Keratinocyte (primary cell): ENCODE data around the gene CPLANE2. TPM values are rescaled to one million over a fixed set of nuclear protein-coding genes. Genes with fewer than 3 reads are reported as not detected.

ENCODE experiments used
- DNase-seq: peaks from one replicate; pipeline ENCODE4 v3.0.0-alpha.2; 2011; ENCODE audit warnings: low read depth, missing footprints, low spot score
- FAIRE-seq: peaks from 2 replicates; lab custom pipeline; 2011; peaks lifted over from hg19 to GRCh38; lab: Jason Lieb, UNC
- H2AFZ ChIP-seq: 2 replicates; pipeline ENCODE4 v1.6.0; 2012; ENCODE audit warnings: low read length, control low read depth, inconsistent platforms; ENCODE audit not compliant: control insufficient read depth
- H3K27ac ChIP-seq: 2 replicates; pipeline ENCODE4 v1.5.1; 2011; ENCODE audit warnings: low read length; ENCODE audit not compliant: control insufficient read depth, insufficient read depth
- H3K27me3 ChIP-seq: 3 replicates; pipeline ENCODE4 v1.6.0; 2011; ENCODE audit warnings: low read length; ENCODE audit not compliant: control insufficient read depth, insufficient read depth; ENCODE audit errors: extremely low read depth
- H3K36me3 ChIP-seq, 2 experiments: 2 replicates in 1 of 2; 3 replicates in 1 of 2; pipeline ENCODE4 v1.5.1; 2011; ENCODE audit warnings: low read length in 2 of 2, mild to moderate bottlenecking in 1 of 2; ENCODE audit not compliant: control insufficient read depth in 2 of 2, insufficient read depth in 2 of 2; ENCODE audit errors: extremely low read depth in 1 of 2
- H3K4me1 ChIP-seq: 3 replicates; pipeline ENCODE4 v1.5.1; 2011; ENCODE audit warnings: low read length; ENCODE audit not compliant: control insufficient read depth, insufficient read depth; ENCODE audit errors: extremely low read depth
- H3K4me2 ChIP-seq: 3 replicates; pipeline ENCODE4 v1.6.0; 2011; ENCODE audit warnings: low read depth, low read length; ENCODE audit not compliant: control insufficient read depth, insufficient read depth; ENCODE audit errors: extremely low read depth
- H3K4me3 ChIP-seq, 3 experiments: fragments of 200-600 bp in 1 of 3; sonication (generic) in 1 of 3; 2 replicates in 2 of 3; 3 replicates in 1 of 3; pipeline ENCODE4 v1.5.1; 2011 to 2016; ENCODE audit warnings: low read length in 3 of 3, mild to moderate bottlenecking in 3 of 3, control low read depth in 2 of 3, inconsistent platforms in 1 of 3, low read depth in 1 of 3, mixed read lengths in 1 of 3, mixed run types in 1 of 3, moderate library complexity in 1 of 3; ENCODE audit not compliant: control insufficient read depth in 2 of 3, insufficient read depth in 2 of 3; ENCODE audit errors: extremely low read depth in 1 of 3
- H3K79me2 ChIP-seq: 2 replicates; pipeline ENCODE4 v1.6.0; 2012; ENCODE audit warnings: low read length; ENCODE audit not compliant: control insufficient read depth, insufficient read depth
- H3K9ac ChIP-seq: 3 replicates; pipeline ENCODE4 v1.6.0; 2011; ENCODE audit warnings: low read length; ENCODE audit not compliant: control insufficient read depth, insufficient read depth; ENCODE audit errors: extremely low read depth
- H3K9me1 ChIP-seq: 3 replicates; pipeline ENCODE4 v1.6.0; 2011; ENCODE audit warnings: low read length; ENCODE audit not compliant: control insufficient read depth, insufficient read depth; ENCODE audit errors: extremely low read depth
- H3K9me3 ChIP-seq: 2 replicates; pipeline ENCODE4 v1.5.1; 2012; ENCODE audit warnings: low read depth, low read length; ENCODE audit not compliant: control insufficient read depth
- H4K20me1 ChIP-seq: 3 replicates; pipeline ENCODE4 v1.6.0; 2011; ENCODE audit warnings: low read length; ENCODE audit not compliant: control insufficient read depth, insufficient read depth; ENCODE audit errors: extremely low read depth
- EZH2 ChIP-seq: IDR thresholded peaks from one replicate; pipeline ENCODE4 v1.6.1; 2012; ENCODE audit warnings: inconsistent platforms, mild to moderate bottlenecking, low read length, moderate library complexity
- dilution Hi-C: fragments of 300-500 bp; cut with MboI; formaldehyde crosslinking; loops from one replicate; pipeline ENCODE4 v1.7.0; 2020; ENCODE audit warnings: low sequenced_read_pairs; ENCODE audit not compliant: extremely low pct_ligation_motif_present
- polyA plus RNA-seq, 5 experiments: library from polyadenylated mRNA; depleted of rRNA in 3 of 5; stranded (reverse) in 3 of 5; stranded (forward) in 1 of 5; unstranded in 1 of 5; fragments of >200 nt; gene quantifications; 1 replicate in 1 of 5; 2 replicates in 3 of 5; 3 replicates in 1 of 5; pipeline versions ENCODE4 v1.2.1 to v1.2.3, GENCODE V29; 2011 to 2012; ENCODE audit warnings: missing spikeins in 2 of 5, low read depth in 1 of 5, low replicate concordance in 1 of 5
- TF ChIP-seq, protein P1 (sequence below), 3 experiments: IDR thresholded peaks in 1 of 3; conservative IDR thresholded peaks in 1 of 3; optimal IDR thresholded peaks in 1 of 3; 2 replicates in 2 of 3; 3 replicates in 1 of 3; pipeline versions ENCODE3 to v1.5.1; 2011; ENCODE audit warnings: low read length in 3 of 3, mild to moderate bottlenecking in 3 of 3, moderate library complexity in 2 of 3, control low read depth in 1 of 3, inconsistent platforms in 1 of 3; ENCODE audit not compliant: insufficient read depth in 2 of 3; ENCODE audit errors: extremely low read depth in 1 of 3

Gene CPLANE2
- polyA plus RNA-seq, 1 donor (not counting 4 experiments of a cell fraction or from before 2014, with no cell fraction given) = 2.5 TPM

DNA sequence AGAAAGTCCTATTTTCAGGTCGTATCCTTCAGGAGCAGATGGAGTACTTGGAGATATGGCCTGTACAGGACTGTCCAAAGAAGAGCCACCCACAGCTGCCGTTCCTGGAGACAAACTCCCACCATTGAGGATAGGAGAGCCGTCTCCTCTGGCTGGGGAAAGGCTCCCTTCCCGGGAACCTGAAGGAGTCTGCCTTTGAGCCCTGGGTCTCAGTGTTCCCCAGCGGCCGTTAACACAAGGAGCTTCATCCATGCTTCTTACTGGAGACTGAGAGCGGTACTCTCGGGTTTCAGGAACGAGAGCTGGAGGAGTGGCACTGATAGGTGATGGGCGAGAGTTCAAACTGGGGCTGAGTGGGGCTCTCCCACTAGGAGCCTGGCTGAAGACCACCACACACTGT, 14.4 kb upstream of the CPLANE2 start:
- Histone ChIP-seq H3K9me1 (peaks cover 3% of the 10 kb centered on the region), H3K4me3 (no peak overlapping the region), H3K9me3 (no peaks in the 10 kb centered on the region), H3K4me1 (peaks cover 15% of the 10 kb centered on the region), H4K20me1 (no peaks in the 10 kb centered on the region), H3K79me2 (no peaks in the 10 kb centered on the region), H3K27me3 (no peaks in the 10 kb centered on the region), H2AFZ (no peak overlapping the region), H3K9ac (no peak overlapping the region), H3K4me2 (no peak overlapping the region), H3K27ac (no peak overlapping the region), H3K36me3 (peaks cover 13 to 20% of the 10 kb centered on the region in 2 experiments)
- no peak for DNase-seq
- TF ChIP-seq, protein P1, sequence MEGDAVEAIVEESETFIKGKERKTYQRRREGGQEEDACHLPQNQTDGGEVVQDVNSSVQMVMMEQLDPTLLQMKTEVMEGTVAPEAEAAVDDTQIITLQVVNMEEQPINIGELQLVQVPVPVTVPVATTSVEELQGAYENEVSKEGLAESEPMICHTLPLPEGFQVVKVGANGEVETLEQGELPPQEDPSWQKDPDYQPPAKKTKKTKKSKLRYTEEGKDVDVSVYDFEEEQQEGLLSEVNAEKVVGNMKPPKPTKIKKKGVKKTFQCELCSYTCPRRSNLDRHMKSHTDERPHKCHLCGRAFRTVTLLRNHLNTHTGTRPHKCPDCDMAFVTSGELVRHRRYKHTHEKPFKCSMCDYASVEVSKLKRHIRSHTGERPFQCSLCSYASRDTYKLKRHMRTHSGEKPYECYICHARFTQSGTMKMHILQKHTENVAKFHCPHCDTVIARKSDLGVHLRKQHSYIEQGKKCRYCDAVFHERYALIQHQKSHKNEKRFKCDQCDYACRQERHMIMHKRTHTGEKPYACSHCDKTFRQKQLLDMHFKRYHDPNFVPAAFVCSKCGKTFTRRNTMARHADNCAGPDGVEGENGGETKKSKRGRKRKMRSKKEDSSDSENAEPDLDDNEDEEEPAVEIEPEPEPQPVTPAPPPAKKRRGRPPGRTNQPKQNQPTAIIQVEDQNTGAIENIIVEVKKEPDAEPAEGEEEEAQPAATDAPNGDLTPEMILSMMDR (optimal IDR thresholded peaks at IDR 0.05 in 1 of 3, IDR thresholded peaks at IDR 0.05 in 1 of 3, conservative IDR thresholded peaks at IDR 0.05 in 1 of 3; ENCODE audit: extremely low read depth in 1 of 3, insufficient read depth in 2 of 3, low read length in 3 of 3) = no peak
- no peak for TF ChIP-seq EZH2
- dilution Hi-C loops = no loop called here
- no peak for FAIRE-seq

DNA sequence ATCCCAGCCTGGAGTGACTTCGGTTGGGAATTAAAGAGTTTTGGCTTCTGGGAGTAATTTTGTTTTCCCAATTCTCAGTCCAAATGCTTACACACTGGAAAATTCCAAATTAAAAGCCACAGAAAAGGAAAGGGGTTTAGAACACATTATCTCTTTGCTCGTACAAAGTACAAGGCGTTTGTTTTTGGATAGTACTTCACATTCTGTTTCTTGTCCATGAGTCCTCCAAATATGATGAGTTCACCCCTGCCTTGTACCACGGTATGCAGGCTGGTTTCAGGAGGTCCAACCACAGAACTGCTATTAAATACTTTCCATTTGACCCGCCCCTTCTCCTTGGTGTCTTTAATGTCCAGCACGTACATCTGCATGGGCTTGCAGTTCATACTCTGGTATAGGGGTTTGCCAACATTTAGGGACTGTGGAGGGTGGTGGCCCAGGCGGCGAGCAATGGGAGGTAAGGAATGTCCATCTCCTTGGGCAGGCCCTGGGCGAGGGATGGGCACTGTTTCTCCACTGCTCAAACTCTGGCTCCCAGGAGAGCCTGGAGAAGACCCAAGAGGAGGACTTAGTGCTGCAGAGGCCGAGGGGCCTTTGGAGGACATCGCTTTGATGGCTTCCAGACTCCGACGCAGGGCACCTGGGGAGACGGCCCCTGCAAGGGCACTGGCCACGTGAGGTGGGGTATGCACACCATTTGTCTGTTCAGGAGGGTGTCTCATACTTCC, 13.7 kb upstream of the CPLANE2 start:
- dilution Hi-C loops = no loop called here

More for the DNA sequence above, 13.7 kb upstream of the CPLANE2 start:
- Histone ChIP-seq H3K27me3 (no peaks in the 10 kb centered on the region), H4K20me1 (no peaks in the 10 kb centered on the region), H3K79me2 (no peaks in the 10 kb centered on the region), H3K4me3 (no peak overlapping the region), H3K9ac (no peak overlapping the region), H3K9me1 (peaks cover 3% of the 10 kb centered on the region), H3K27ac (no peak overlapping the region), H3K4me2 (no peak overlapping the region), H3K4me1 (peaks cover 15% of the 10 kb centered on the region), H3K36me3 (peaks cover 14 to 20% of the 10 kb centered on the region in 2 experiments), H3K9me3 (no peaks in the 10 kb centered on the region), H2AFZ (no peak overlapping the region)
- no peak for TF ChIP-seq EZH2
- TF ChIP-seq, protein P1 (optimal IDR thresholded peaks at IDR 0.05 in 1 of 3, IDR thresholded peaks at IDR 0.05 in 1 of 3, conservative IDR thresholded peaks at IDR 0.05 in 1 of 3; ENCODE audit: extremely low read depth in 1 of 3, insufficient read depth in 2 of 3, low read length in 3 of 3) = no peak
- DNase-seq = no peak
- FAIRE-seq = no peak
